GM10266 (cell line): Measurements from ENCODE around the gene HESX1.

Experiments used
- DNase-seq: peaks from one replicate; pipeline ENCODE4 v3.0.0; 2012; ENCODE audit errors: extremely low spot score
- CTCF ChIP-seq: IDR thresholded peaks from 2 replicates; pipeline ENCODE4 v1.5.1; 2012; ENCODE audit warnings: mild to moderate bottlenecking, low read depth; ENCODE audit not compliant: control insufficient read depth, insufficient read depth; ENCODE audit errors: missing control alignments

HESX1 gene

GRCh38 chr3:57168151-57168550 lies 31.6 kb downstream of the HESX1 start:
- no peak for DNase-seq
- no peak for TF ChIP-seq CTCF

- DNase-seq, result no peak
- no peak for TF ChIP-seq CTCF
Observed at GRCh38 chr3:57166660-57167059, 33.1 kb downstream of the HESX1 start.

- no peak for DNase-seq
- no peak for TF ChIP-seq CTCF
Observed at GRCh38 chr3:57165641-57166040, 34.1 kb downstream of the HESX1 start.

GRCh38 chr3:57164657-57165573 lies 34.9 kb downstream of the HESX1 start, which contains the start of gene IL17RD:
IL17RD (minus strand) TSS chr3:57165353; CDS start chr3:57165286, 67 bp downstream.
- DNase-seq, result peak; percentile 91
- TF ChIP-seq CTCF, result no peak

GRCh38 chr3:57164217-57164656 lies 35.5 kb downstream of the HESX1 start:
- DNase-seq, result no peak
- no peak for TF ChIP-seq CTCF

GRCh38 chr3:57163751-57164150 lies 36.0 kb downstream of the HESX1 start:
- no peak for TF ChIP-seq CTCF
- no peak for DNase-seq

- TF ChIP-seq CTCF, result no peak
- DNase-seq, result no peak
Observed at GRCh38 chr3:57161915-57162314, 37.9 kb downstream of the HESX1 start.
